HT-29 (cell line): Measurements from ENCODE around the gene KIAA1671. TPM values are rescaled to one million over a fixed set of nuclear protein-coding genes. Genes with fewer than 3 reads are reported as not detected.

Experiments
- DNase-seq: peaks from one replicate; pipeline ENCODE4 v3.0.0-alpha.2; 2015; ENCODE audit warnings: low spot score
- total RNA-seq: library from RNA; depleted of rRNA; stranded (reverse); fragments of >200 nt; shearing (Covaris generic); gene quantifications from 2 replicates; pipeline ENCODE4 v1.2.3, GENCODE V29; 2014

The KIAA1671 gene
- total RNA-seq, 1 experiment from 2014 or later = 11.2 TPM

- no peak for DNase-seq
Measured at GRCh38 chr22:24981066-24981465, 28.6 kb downstream of the KIAA1671 start.

GRCh38 chr22:24981656-24982055 is 29.1 kb downstream of the KIAA1671 start:
- no peak for DNase-seq

GRCh38 chr22:24982301-24983056 is 30.0 kb downstream of the KIAA1671 start:
- no peak for DNase-seq

GRCh38 chr22:24983151-24983550 is 30.6 kb downstream of the KIAA1671 start:
- no peak for DNase-seq

GRCh38 chr22:24984122-24984521 is 31.6 kb downstream of the KIAA1671 start:
- DNase-seq = no peak

GRCh38 chr22:24985826-24986214 is 33.3 kb downstream of the KIAA1671 start:
- DNase-seq = no peak

- no peak for DNase-seq
Measured at GRCh38 chr22:24986816-24987215, 34.3 kb downstream of the KIAA1671 start.

GRCh38 chr22:24989135-24989534 is 36.6 kb downstream of the KIAA1671 start:
- no peak for DNase-seq

- no peak for DNase-seq
Measured at GRCh38 chr22:24989541-24989951, 37.0 kb downstream of the KIAA1671 start.

GRCh38 chr22:24990344-24990905 is 37.9 kb downstream of the KIAA1671 start:
- DNase-seq = no peak

GRCh38 chr22:24992946-24993345 is 40.4 kb downstream of the KIAA1671 start:
- DNase-seq = no peak

- peak; percentile 65 for DNase-seq
Measured at GRCh38 chr22:24994070-24994763, 41.7 kb downstream of the KIAA1671 start.

- no peak for DNase-seq
Measured at GRCh38 chr22:24995649-24996180, 43.2 kb downstream of the KIAA1671 start.

- no peak for DNase-seq
Measured at GRCh38 chr22:24996420-24996952, 44.0 kb downstream of the KIAA1671 start.

- DNase-seq = no peak
Measured at GRCh38 chr22:24997023-24997422, 44.5 kb downstream of the KIAA1671 start.

- DNase-seq = no peak
Measured at GRCh38 chr22:25000686-25001085, 48.2 kb downstream of the KIAA1671 start.

GRCh38 chr22:25002241-25002985 is 49.9 kb downstream of the KIAA1671 start:
- DNase-seq = no peak

- DNase-seq = no peak
Measured at GRCh38 chr22:25006354-25006753, 53.8 kb downstream of the KIAA1671 start.

- peak; percentile 7 for DNase-seq
Measured at GRCh38 chr22:25007444-25008106, 55.1 kb downstream of the KIAA1671 start.

GRCh38 chr22:25008666-25009065 is 56.1 kb downstream of the KIAA1671 start:
- no peak for DNase-seq

GRCh38 chr22:25012741-25013143 is 60.2 kb downstream of the KIAA1671 start:
- no peak for DNase-seq
